ENCODE data around the gene PARVA. TPM values are rescaled to one million over a fixed set of nuclear protein-coding genes. Genes with fewer than 3 reads are reported as not detected.

PARVA gene
- total RNA-seq, 4 donors from 2014 or later = 167 to 245 (median 240) TPM

GRCh38 chr11:12546660-12547059, 169.3 kb downstream of the PARVA start:
- Histone ChIP-seq H3K27me3 (no peaks in the 10 kb centered on the region), H3K9me3 (no peaks in the 10 kb centered on the region), H3K36me3 (no peaks in the 10 kb centered on the region), H3K4me1 (peaks cover 0 to 5% (median 2%) of the 10 kb centered on the region in 3 donors), H3K4me3 (no peak overlapping the region), H3K27ac (no peak overlapping the region)
- ATAC-seq = no peak
- TF ChIP-seq EP300 (IDR thresholded peaks at IDR 0.05) (no peak), CTCF (IDR thresholded peaks at IDR 0.05) (no peak), POLR2AphosphoS5 (IDR thresholded peaks at IDR 0.05) (no peak), POLR2A (IDR thresholded peaks at IDR 0.05) (no peak)
- WGBS, 2 donors (ENCODE audit: low coverage in 1 of 2) = 90 to 92% methylated on average over 2 to 5 of the region's 5 CpGs

GRCh38 chr11:12547953-12548650, 170.7 kb downstream of the PARVA start:
- Histone ChIP-seq H3K27ac (no peak overlapping the region), H3K9me3 (no peaks in the 10 kb centered on the region), H3K4me3 (no peak overlapping the region), H3K4me1 (peaks cover 0 to 11% (median 0%) of the 10 kb centered on the region in 3 donors), H3K36me3 (no peaks in the 10 kb centered on the region), H3K27me3 (no peaks in the 10 kb centered on the region)
- ATAC-seq = no peak
- 81 to 87% methylated on average over 2 to 3 of the region's 5 CpGs for WGBS, 2 donors (ENCODE audit: low coverage in 1 of 2)
- TF ChIP-seq CTCF (IDR thresholded peaks at IDR 0.05) (no peak), POLR2A (IDR thresholded peaks at IDR 0.05) (no peak), POLR2AphosphoS5 (IDR thresholded peaks at IDR 0.05) (no peak), EP300 (IDR thresholded peaks at IDR 0.05) (no peak)

GRCh38 chr11:12552692-12553091, 175.3 kb downstream of the PARVA start:
- Histone ChIP-seq H3K27me3 (no peaks in the 10 kb centered on the region), H3K27ac (peak overlapping the region in 1 of 4 donors; percentile 17), H3K36me3 (no peaks in the 10 kb centered on the region), H3K4me1 (peaks cover 10 to 43% (median 12%) of the 10 kb centered on the region in 3 donors), H3K4me3 (no peak overlapping the region), H3K9me3 (no peaks in the 10 kb centered on the region)
- peak; percentile 54 for TF ChIP-seq POLR2AphosphoS5 (IDR thresholded peaks at IDR 0.05)
- no peak for TF ChIP-seq POLR2A (IDR thresholded peaks at IDR 0.05)
- TF ChIP-seq EP300 (IDR thresholded peaks at IDR 0.05) = no peak
- TF ChIP-seq CTCF (IDR thresholded peaks at IDR 0.05) = no peak
- ATAC-seq = peak; percentile 82
- 42 to 76% methylated on average over 4 of the region's 4 CpGs for WGBS, 2 donors (ENCODE audit: low coverage in 1 of 2)

- H3K4me1 ChIP-seq = peaks cover 10 to 43% (median 12%) of the 10 kb centered on the region in 3 donors
- no peak overlapping the region for H3K27ac ChIP-seq
- WGBS, 2 donors (ENCODE audit: low coverage in 1 of 2) = 0% methylated on average over 1 of the region's 1 CpG
- no peak overlapping the region for H3K4me3 ChIP-seq
- TF ChIP-seq EP300 (IDR thresholded peaks at IDR 0.05) (no peak), POLR2A (IDR thresholded peaks at IDR 0.05) (no peak)
- no peaks in the 10 kb centered on the region for H3K36me3 ChIP-seq
- no peaks in the 10 kb centered on the region for H3K27me3 ChIP-seq
- no peaks in the 10 kb centered on the region for H3K9me3 ChIP-seq
- no peak for ATAC-seq
These were observed 176.8 kb downstream of the PARVA start for GRCh38 chr11:12554122-12554521.

GRCh38 chr11:12556155-12556554, 178.8 kb downstream of the PARVA start:
- Histone ChIP-seq H3K4me1 (peaks cover 10 to 43% (median 12%) of the 10 kb centered on the region in 3 donors), H3K27me3 (no peaks in the 10 kb centered on the region), H3K9me3 (no peaks in the 10 kb centered on the region), H3K27ac (peak overlapping the region; percentile 71 to 83 (median 72)), H3K4me3 (no peak overlapping the region), H3K36me3 (no peaks in the 10 kb centered on the region)
- peak; percentile 46 for ATAC-seq
- TF ChIP-seq POLR2AphosphoS5 (IDR thresholded peaks at IDR 0.05) = peak; percentile 56
- no peak for TF ChIP-seq CTCF (IDR thresholded peaks at IDR 0.05)
- 3 to 20% methylated on average over 3 of the region's 3 CpGs for WGBS, 2 donors (ENCODE audit: low coverage in 1 of 2)

All from gastroesophageal sphincter (tissue), 4 donors.